Activated T-cell treated with anti-CD3 and anti-CD28 coated beads for 1 hour (primary cell): ENCODE data around the gene PCDHA6.
"Not testable (repeated sequence)": the region's sequence is repeated elsewhere in the genome, so short reads cannot be mapped to it uniquely, and the experiment has no call there.

ENCODE experiments used
- DNase-seq: peaks from one replicate; pipeline ENCODE4 v3.0.0-alpha.2; 2020; ENCODE audit warnings: low read depth

Gene PCDHA6

GRCh38 chr5:140827704-140828361 is at the start of gene PCDHA6:
Gene PCDHA6 (plus strand): TSS chr5:140827960. CDS start chr5:140828092, 132 bp downstream.
- DNase-seq = no peak

- DNase-seq = no peak
Measured at GRCh38 chr5:140780512-140780911, 47.2 kb upstream of the PCDHA6 start.

- no peak for DNase-seq
Measured at GRCh38 chr5:140785905-140786686, 41.7 kb upstream of the PCDHA6 start, which contains the start of gene PCDHA1. Gene PCDHA1 (plus strand): TSS chr5:140786140.

- not testable (repeated sequence) for DNase-seq
Measured at GRCh38 chr5:140787422-140787821, 40.3 kb upstream of the PCDHA6 start.

- DNase-seq = not testable (repeated sequence)
Measured at GRCh38 chr5:140787849-140788504, 39.8 kb upstream of the PCDHA6 start.

GRCh38 chr5:140791089-140791488 is 36.7 kb upstream of the PCDHA6 start:
- DNase-seq = no peak

GRCh38 chr5:140794595-140795258 is 33.0 kb upstream of the PCDHA6 start, which contains the start of gene PCDHA2:
Gene PCDHA2 (plus strand): TSS chr5:140794852.
- DNase-seq = no peak

- DNase-seq = no peak
Measured at GRCh38 chr5:140795259-140795641, 32.5 kb upstream of the PCDHA6 start.

- DNase-seq = not testable (repeated sequence)
Measured at GRCh38 chr5:140796072-140796717, 31.6 kb upstream of the PCDHA6 start.

GRCh38 chr5:140796718-140797095 is 31.1 kb upstream of the PCDHA6 start:
- no peak for DNase-seq

- DNase-seq = no peak
Measured at GRCh38 chr5:140800816-140801493, 26.8 kb upstream of the PCDHA6 start, which contains the start of gene PCDHA3. Gene PCDHA3 (plus strand): TSS chr5:140801057.

GRCh38 chr5:140801494-140801841 is 26.3 kb upstream of the PCDHA6 start:
- no peak for DNase-seq

GRCh38 chr5:140802381-140802780 is 25.4 kb upstream of the PCDHA6 start:
- DNase-seq = not testable (repeated sequence)

GRCh38 chr5:140802781-140803271 is 24.9 kb upstream of the PCDHA6 start:
- no peak for DNase-seq

GRCh38 chr5:140806834-140807775 is 20.7 kb upstream of the PCDHA6 start, which contains the start of gene PCDHA4:
Gene PCDHA4 (plus strand): TSS chr5:140807068.
- DNase-seq = no peak

GRCh38 chr5:140808241-140808888 is 19.4 kb upstream of the PCDHA6 start:
- DNase-seq = not testable (repeated sequence)

GRCh38 chr5:140808889-140809291 is 18.9 kb upstream of the PCDHA6 start:
- no peak for DNase-seq

GRCh38 chr5:140821375-140822280 is 6.1 kb upstream of the PCDHA6 start, which contains the start of gene PCDHA5:
Gene PCDHA5 (plus strand): TSS chr5:140821613.
- no peak for DNase-seq
